IMR-90 (cell line): Measurements from ENCODE around the gene PGBD5.

ENCODE experiments used
- CEBPB ChIP-seq: IDR thresholded peaks from 2 replicates; pipeline ENCODE4 v1.6.1; 2012; ENCODE audit warnings: low read depth, low read length, improper control_type of control experiment
- MAZ ChIP-seq: IDR thresholded peaks from 2 replicates; pipeline ENCODE4 v1.6.1; 2012; ENCODE audit warnings: low read depth, mild to moderate bottlenecking, low read length, improper control_type of control experiment, moderate library complexity, borderline replicate concordance
- TF ChIP-seq, protein P1 (sequence below): conservative IDR thresholded peaks from 2 replicates; pipeline ENCODE4 v1.5.1; 2012; ENCODE audit warnings: mild to moderate bottlenecking, low read depth, low read length, improper control_type of control experiment
- TF ChIP-seq, protein P2 (sequence below): fragments of 150-350 bp; IDR thresholded peaks from 2 replicates; pipeline ENCODE4 v1.6.1; 2016; ENCODE audit warnings: low read depth, mild to moderate bottlenecking, low read length, moderate library complexity, borderline replicate concordance

DNA sequence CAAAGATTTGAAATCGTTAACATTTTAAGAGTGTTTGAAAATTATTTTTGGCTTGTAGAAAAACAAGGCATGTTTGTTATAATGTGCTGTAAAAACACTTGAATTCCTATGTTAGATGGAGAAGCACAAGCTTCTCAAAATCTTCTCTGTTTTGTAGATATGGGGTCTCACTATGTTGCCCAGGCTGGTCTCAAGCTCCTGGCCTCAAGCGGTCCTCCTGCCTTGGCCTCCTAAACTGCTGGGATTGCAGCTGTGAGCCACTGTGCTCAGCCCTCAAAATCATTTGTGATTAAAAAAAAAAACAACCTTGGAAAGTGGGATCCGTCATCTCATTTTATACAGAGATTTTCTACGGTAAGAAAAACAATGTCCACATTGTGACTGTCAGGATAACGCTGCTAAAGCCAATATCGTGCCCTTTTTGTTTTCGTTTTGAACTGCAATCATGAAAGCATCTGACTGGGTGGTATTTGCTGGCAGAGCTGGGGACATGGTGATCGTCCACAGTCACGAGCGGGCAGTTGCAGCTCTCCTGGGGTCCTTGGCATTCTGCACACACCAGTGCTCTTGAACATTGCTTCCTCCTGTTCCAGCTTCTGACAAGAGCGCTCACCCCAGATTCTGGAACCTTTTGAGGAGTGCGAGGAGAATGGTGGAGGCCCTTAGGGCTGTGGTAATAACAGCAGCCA lies 112.5 kb downstream of the PGBD5 start:
- TF ChIP-seq CEBPB (no peak), MAZ (no peak)
- TF ChIP-seq, protein P1, sequence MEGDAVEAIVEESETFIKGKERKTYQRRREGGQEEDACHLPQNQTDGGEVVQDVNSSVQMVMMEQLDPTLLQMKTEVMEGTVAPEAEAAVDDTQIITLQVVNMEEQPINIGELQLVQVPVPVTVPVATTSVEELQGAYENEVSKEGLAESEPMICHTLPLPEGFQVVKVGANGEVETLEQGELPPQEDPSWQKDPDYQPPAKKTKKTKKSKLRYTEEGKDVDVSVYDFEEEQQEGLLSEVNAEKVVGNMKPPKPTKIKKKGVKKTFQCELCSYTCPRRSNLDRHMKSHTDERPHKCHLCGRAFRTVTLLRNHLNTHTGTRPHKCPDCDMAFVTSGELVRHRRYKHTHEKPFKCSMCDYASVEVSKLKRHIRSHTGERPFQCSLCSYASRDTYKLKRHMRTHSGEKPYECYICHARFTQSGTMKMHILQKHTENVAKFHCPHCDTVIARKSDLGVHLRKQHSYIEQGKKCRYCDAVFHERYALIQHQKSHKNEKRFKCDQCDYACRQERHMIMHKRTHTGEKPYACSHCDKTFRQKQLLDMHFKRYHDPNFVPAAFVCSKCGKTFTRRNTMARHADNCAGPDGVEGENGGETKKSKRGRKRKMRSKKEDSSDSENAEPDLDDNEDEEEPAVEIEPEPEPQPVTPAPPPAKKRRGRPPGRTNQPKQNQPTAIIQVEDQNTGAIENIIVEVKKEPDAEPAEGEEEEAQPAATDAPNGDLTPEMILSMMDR, result no peak
- TF ChIP-seq, protein P2, sequence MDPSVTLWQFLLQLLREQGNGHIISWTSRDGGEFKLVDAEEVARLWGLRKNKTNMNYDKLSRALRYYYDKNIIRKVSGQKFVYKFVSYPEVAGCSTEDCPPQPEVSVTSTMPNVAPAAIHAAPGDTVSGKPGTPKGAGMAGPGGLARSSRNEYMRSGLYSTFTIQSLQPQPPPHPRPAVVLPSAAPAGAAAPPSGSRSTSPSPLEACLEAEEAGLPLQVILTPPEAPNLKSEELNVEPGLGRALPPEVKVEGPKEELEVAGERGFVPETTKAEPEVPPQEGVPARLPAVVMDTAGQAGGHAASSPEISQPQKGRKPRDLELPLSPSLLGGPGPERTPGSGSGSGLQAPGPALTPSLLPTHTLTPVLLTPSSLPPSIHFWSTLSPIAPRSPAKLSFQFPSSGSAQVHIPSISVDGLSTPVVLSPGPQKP, result no peak
